Left ventricle myocardium inferior (tissue), 1 donor: Measurements from ENCODE around the gene CHFR. TPM values are rescaled to one million over a fixed set of nuclear protein-coding genes. Genes with fewer than 3 reads are reported as not detected.
A peak's percentile ranks its signal among the peaks of the same experiment; 100 is the strongest.
"Not testable (repeated sequence)": the region's sequence is repeated elsewhere in the genome, so short reads cannot be mapped to it uniquely, and the experiment has no call there.

Experiments
- DNase-seq: peaks from one replicate; pipeline ENCODE4 v3.0.0-alpha.2; 2020
- H3K27ac ChIP-seq: fragments of 200-600 bp; replicated peaks from 2 replicates; pipeline ENCODE4 v1.8.0; 2021
- H3K27me3 ChIP-seq: fragments of 200-600 bp; 2 replicates; pipeline ENCODE4 v1.8.0; 2021; ENCODE audit warnings: low read depth
- H3K36me3 ChIP-seq: fragments of 200-600 bp; 2 replicates; pipeline ENCODE4 v1.8.0; 2021
- H3K4me1 ChIP-seq: fragments of 200-600 bp; 2 replicates; pipeline ENCODE4 v1.8.0; 2021
- H3K4me3 ChIP-seq: fragments of 200-600 bp; 2 replicates; pipeline ENCODE4 v1.8.0; 2021; ENCODE audit warnings: mild to moderate bottlenecking, moderate library complexity
- H3K9me3 ChIP-seq: fragments of 200-600 bp; replicated peaks from 2 replicates; pipeline ENCODE4 v1.8.0; 2021
- intact Hi-C: fragments of 100-400 bp; cut with micrococcal nuclease; formaldehyde crosslinking; loops from one replicate; pipeline ENCODE4 v1.11.0; 2022
- total RNA-seq: library from RNA; stranded (reverse); fragmentation: NEBNext Ultra II Directional; extraction: Animal tissue kit (Norgen Biotek cat#: 25700); gene quantifications from one replicate; pipeline ENCODE4 v1.2.1, GENCODE V29; 2021
- TF ChIP-seq, protein P1 (sequence below): fragments of 200-600 bp; IDR thresholded peaks from 2 replicates; pipeline ENCODE4 v1.8.0; 2021; ENCODE audit warnings: antibody characterized with exemption, mild to moderate bottlenecking, borderline replicate concordance
- donor health status: DM: no; HTN: yes; CAD: no; lungs with severe emphysema.

Gene CHFR
- total RNA-seq, 1 donor from 2014 or later = 14.4 TPM

DNA sequence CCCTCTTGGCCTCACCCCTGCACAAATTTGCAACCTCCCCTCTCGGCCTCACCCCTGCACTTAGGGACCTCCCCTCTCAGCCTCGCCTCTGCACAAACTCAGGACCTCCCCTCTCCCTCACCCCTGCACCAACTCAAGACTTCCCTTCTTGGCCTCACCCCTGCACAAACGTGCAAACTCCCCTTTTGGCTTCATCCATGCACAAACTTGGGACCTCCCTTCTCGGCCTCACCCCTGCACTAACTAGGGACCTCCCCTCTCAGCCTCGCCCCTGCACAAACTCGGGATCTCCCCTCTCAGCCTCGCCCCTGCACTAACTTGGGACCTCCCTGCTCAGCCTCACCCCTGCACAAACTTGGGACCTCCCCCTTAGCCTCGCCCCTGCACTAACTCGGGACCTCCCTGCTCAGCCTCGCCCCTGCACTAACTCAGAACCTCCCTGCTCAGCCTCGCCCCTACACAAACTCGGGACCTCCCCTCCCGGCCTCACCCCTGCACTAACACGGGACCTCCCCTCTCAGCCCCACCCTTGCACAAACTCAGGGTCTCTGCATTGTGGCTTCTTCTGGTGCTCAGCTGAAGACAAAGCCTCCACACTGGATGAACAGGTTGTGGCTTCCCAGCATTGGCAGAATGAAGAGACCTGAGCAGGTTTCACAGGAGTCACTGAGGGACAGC lies 47.7 kb downstream of the CHFR start:
- TF ChIP-seq, protein P1, sequence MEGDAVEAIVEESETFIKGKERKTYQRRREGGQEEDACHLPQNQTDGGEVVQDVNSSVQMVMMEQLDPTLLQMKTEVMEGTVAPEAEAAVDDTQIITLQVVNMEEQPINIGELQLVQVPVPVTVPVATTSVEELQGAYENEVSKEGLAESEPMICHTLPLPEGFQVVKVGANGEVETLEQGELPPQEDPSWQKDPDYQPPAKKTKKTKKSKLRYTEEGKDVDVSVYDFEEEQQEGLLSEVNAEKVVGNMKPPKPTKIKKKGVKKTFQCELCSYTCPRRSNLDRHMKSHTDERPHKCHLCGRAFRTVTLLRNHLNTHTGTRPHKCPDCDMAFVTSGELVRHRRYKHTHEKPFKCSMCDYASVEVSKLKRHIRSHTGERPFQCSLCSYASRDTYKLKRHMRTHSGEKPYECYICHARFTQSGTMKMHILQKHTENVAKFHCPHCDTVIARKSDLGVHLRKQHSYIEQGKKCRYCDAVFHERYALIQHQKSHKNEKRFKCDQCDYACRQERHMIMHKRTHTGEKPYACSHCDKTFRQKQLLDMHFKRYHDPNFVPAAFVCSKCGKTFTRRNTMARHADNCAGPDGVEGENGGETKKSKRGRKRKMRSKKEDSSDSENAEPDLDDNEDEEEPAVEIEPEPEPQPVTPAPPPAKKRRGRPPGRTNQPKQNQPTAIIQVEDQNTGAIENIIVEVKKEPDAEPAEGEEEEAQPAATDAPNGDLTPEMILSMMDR = no peak
- intact Hi-C loops = no loop called here
- no peak overlapping the region for H3K27ac ChIP-seq
- no peak overlapping the region for H3K4me3 ChIP-seq
- H3K9me3 ChIP-seq = no peaks in the 10 kb centered on the region
- H3K27me3 ChIP-seq = no peaks in the 10 kb centered on the region
- H3K36me3 ChIP-seq = peaks cover 49% of the 10 kb centered on the region
- H3K4me1 ChIP-seq = no peaks in the 10 kb centered on the region
- no peak for DNase-seq

DNA sequence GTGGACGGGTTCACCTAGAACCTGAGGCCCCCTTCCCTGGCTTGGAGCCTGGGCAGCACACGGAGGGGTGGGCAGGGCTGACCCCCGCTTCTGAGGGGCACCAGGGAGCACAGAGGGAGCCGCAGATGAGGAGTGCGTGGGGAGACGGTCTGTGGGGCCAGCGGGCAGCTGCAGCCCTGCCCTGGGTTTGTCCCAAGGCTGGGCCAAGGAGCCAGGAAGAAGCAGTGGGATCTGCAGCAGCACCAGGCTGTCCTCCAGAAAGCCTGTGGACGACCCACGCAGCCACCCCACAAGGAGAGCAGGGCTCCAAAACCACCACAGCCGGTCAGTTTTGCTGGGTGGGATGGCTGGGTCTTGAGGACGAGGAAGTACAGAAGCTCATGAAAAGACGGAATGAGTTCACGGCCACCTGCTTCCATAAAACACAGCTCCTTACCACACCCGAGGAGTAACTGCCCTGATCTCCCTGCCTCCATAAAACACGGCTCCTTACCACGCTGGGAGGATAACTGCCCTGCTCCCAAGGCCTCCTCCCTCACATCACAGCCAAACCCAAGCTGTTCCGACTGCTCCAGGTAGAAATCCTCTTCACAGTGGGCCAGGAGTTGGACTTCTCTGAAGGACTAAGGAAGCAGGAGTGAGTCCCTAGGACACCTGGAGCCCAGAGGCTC lies 48.9 kb downstream of the CHFR start:
- peaks cover 38% of the 10 kb centered on the region for H3K36me3 ChIP-seq
- TF ChIP-seq, protein P1 = no peak
- H3K27me3 ChIP-seq = no peaks in the 10 kb centered on the region
- no peak overlapping the region for H3K4me3 ChIP-seq
- H3K9me3 ChIP-seq = no peaks in the 10 kb centered on the region
- DNase-seq = no peak
- intact Hi-C loops = no loop called here
- no peaks in the 10 kb centered on the region for H3K4me1 ChIP-seq
- peak overlapping the region; percentile 63 for H3K27ac ChIP-seq

DNA sequence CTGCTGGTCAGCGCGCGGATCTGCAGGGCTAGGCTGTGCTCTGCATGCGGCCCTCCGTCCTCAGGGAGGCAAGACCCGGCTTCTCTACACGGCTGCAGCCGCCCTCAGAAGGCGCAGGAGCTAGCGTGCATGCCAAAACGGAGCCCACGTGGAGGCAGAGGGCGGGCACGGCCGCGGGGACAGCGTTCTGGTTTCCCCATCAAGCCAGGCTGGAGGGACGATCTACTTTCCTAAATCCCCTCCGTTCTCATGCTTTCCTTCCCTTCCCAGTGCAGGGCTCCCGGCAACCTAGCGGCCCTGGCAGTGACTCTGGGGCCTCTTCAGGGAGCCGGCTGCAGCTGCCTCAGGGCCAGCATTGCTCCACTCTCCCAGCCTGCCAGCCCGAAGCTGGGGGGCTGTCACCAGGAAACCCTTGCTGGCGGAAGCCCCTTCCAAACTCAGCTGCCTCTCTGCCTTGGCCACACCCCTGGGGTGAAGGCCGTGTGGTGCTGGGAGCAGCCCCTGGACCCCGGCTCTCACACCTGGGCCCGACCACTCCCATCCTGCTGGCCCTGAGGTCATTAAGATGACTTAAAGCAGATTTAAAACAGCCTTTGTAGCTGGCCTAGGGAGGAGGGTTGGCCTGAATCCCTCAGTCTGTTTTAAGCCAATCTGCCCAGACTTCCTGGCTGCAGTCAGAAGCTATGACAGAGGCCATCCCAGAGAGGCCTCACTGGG lies 49.6 kb downstream of the CHFR start:
- Histone ChIP-seq H3K36me3 (peaks cover 37% of the 10 kb centered on the region), H3K27me3 (no peaks in the 10 kb centered on the region), H3K4me1 (no peaks in the 10 kb centered on the region), H3K9me3 (no peaks in the 10 kb centered on the region), H3K4me3 (peak overlapping the region; percentile 29), H3K27ac (peak overlapping the region; percentile 63)
- peak; percentile 26 for DNase-seq
- TF ChIP-seq, protein P1 = no peak
- intact Hi-C loops = no loop called here

DNA sequence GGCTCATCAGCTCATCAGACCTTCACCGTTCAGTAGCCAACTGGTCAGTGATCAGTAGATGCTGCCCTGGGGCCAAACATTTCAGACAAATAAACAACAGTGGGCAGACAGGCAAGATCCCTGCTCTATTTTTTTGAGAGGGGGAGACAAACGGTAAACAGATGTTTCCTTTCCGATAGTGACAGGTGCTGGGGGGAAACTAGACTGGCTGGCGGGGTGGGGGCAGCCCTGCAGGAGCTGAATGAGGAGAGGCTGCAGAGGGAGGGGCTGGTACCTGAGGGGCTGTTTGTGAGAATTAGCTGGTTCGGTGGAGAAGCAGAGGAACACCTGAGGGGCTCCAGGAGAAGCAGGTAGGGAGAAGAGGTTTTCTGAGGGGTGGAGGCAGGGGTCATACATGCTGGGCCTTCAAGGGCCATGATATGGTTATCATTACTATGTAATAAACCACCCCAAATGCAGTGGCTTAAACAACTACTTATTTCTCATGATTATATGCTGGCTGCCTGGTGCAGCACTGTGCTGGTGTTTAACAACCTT lies 50.5 kb downstream of the CHFR start:
- no peaks in the 10 kb centered on the region for H3K27me3 ChIP-seq
- H3K4me1 ChIP-seq = no peaks in the 10 kb centered on the region
- H3K27ac ChIP-seq = no peak overlapping the region
- DNase-seq = no peak
- TF ChIP-seq, protein P1 = no peak
- intact Hi-C loops = no loop called here
- H3K9me3 ChIP-seq = no peaks in the 10 kb centered on the region
- H3K4me3 ChIP-seq = no peak overlapping the region
- peaks cover 29% of the 10 kb centered on the region for H3K36me3 ChIP-seq

DNA sequence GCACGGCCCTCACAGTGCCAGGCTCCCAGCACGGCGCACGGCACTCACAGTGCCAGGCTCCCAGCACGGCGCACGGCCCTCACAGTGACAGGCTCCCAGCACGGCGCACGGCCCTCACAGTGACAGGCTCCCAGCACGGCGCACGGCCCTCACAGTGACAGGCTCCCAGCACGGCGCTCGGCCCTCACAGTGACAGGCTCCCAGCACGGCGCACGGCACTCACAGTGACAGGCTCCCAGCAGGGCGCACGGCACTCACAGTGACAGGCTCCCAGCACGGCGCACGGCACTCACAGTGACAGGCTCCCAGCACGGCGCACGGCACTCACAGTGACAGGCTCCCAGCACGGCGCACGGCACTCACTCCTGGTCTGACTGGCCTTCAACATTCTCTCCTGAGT lies 51.2 kb downstream of the CHFR start:
- H3K4me3 ChIP-seq, DNase-seq, intact Hi-C loops, H3K9me3 ChIP-seq, H3K27me3 ChIP-seq, H3K4me1 ChIP-seq, H3K27ac ChIP-seq: not testable (repeated sequence)
- peaks cover 22% of the 10 kb centered on the region for H3K36me3 ChIP-seq
